Astrocyte of the cerebellum (primary cell): ENCODE measurements around the gene WDR82.

Source experiments
- DNase-seq: peaks from one replicate; pipeline ENCODE4 v3.0.0-alpha.2; 2011; ENCODE audit warnings: low read depth
- H3K4me3 ChIP-seq: 2 replicates; pipeline ENCODE4 v1.5.1; 2011; ENCODE audit warnings: mild to moderate bottlenecking, low read depth, low read length, moderate library complexity
- CTCF ChIP-seq: IDR thresholded peaks from 2 replicates; pipeline ENCODE4 v1.5.1; 2012; ENCODE audit warnings: low read length, low read depth, moderate library complexity, mild to moderate bottlenecking; ENCODE audit errors: missing control alignments
- in situ Hi-C: cut with HindIII; loops from 2 replicates; pipeline ENCODE4 v1.10.0; 2017; ENCODE audit warnings: low sequenced_read_pairs

Gene WDR82

GRCh38 chr3:52278510-52279069 lies at the start of gene WDR82:
Gene WDR82 (minus strand): TSS chr3:52278649. CDS start chr3:52278361, 288 bp downstream.
- peak; percentile 46 for TF ChIP-seq CTCF
- DNase-seq, result peak; percentile 81
- peak within 1 kb of the TSS; percentile 93 for H3K4me3 ChIP-seq
- in situ Hi-C loops, result no loop called here

- DNase-seq, result no peak
- no peak for TF ChIP-seq CTCF
- H3K4me3 ChIP-seq, result no peak overlapping the region
- in situ Hi-C loops, result no loop called here
Observed at GRCh38 chr3:52327486-52328290, 49.2 kb upstream of the WDR82 start.

GRCh38 chr3:52326976-52327375 lies 48.5 kb upstream of the WDR82 start:
- no peak for DNase-seq
- H3K4me3 ChIP-seq, result no peak overlapping the region
- no peak for TF ChIP-seq CTCF
- in situ Hi-C loops, result no loop called here

GRCh38 chr3:52325686-52326085 lies 47.2 kb upstream of the WDR82 start:
- DNase-seq, result no peak
- in situ Hi-C loops, result no loop called here
- H3K4me3 ChIP-seq, result no peak overlapping the region
- no peak for TF ChIP-seq CTCF

GRCh38 chr3:52324676-52325075 lies 46.2 kb upstream of the WDR82 start:
- TF ChIP-seq CTCF, result no peak
- in situ Hi-C loops, result no loop called here

GRCh38 chr3:52323526-52324295 lies 45.3 kb upstream of the WDR82 start:
- TF ChIP-seq CTCF, result no peak
- no peak for DNase-seq
- H3K4me3 ChIP-seq, result no peak overlapping the region
- in situ Hi-C loops, result no loop called here

More at GRCh38 chr3:52324676-52325075, 46.2 kb upstream of the WDR82 start:
- no peak overlapping the region for H3K4me3 ChIP-seq
- no peak for DNase-seq
